HS-5 (cell line): ENCODE data around the gene TMX4.

ENCODE experiments used
- DNase-seq: peaks from one replicate; pipeline ENCODE4 v3.0.0-alpha.2; 2012; ENCODE audit warnings: low read depth

Gene TMX4

GRCh38 chr20:8018958-8019245, 659 bp downstream of the TMX4 start:
- peak; percentile 52 for DNase-seq

- DNase-seq = no peak
Measured at GRCh38 chr20:8012724-8013123, 6.8 kb downstream of the TMX4 start.

GRCh38 chr20:8008733-8009132, 10.8 kb downstream of the TMX4 start:
- DNase-seq = no peak

GRCh38 chr20:8007490-8007889, 12.1 kb downstream of the TMX4 start:
- no peak for DNase-seq

- DNase-seq = no peak
Measured at GRCh38 chr20:8005575-8006366, 13.8 kb downstream of the TMX4 start.

GRCh38 chr20:8005033-8005432, 14.5 kb downstream of the TMX4 start:
- no peak for DNase-seq

GRCh38 chr20:8002056-8002455, 17.5 kb downstream of the TMX4 start:
- DNase-seq = no peak

- no peak for DNase-seq
Measured at GRCh38 chr20:8000796-8001195, 18.8 kb downstream of the TMX4 start.

GRCh38 chr20:7996898-7997297, 22.7 kb downstream of the TMX4 start:
- no peak for DNase-seq

GRCh38 chr20:7994809-7995208, 24.8 kb downstream of the TMX4 start:
- no peak for DNase-seq

GRCh38 chr20:7993703-7994102, 25.9 kb downstream of the TMX4 start:
- DNase-seq = no peak

- DNase-seq = no peak
Measured at GRCh38 chr20:7993238-7993637, 26.3 kb downstream of the TMX4 start.

- no peak for DNase-seq
Measured at GRCh38 chr20:7990385-7990784, 29.2 kb downstream of the TMX4 start.

- DNase-seq = no peak
Measured at GRCh38 chr20:7989379-7989778, 30.2 kb downstream of the TMX4 start.

- no peak for DNase-seq
Measured at GRCh38 chr20:7985916-7986315, 33.6 kb downstream of the TMX4 start.

GRCh38 chr20:7984192-7984591, 35.4 kb downstream of the TMX4 start:
- no peak for DNase-seq

- DNase-seq = no peak
Measured at GRCh38 chr20:7981374-7981773, 38.2 kb downstream of the TMX4 start.

- DNase-seq = no peak
Measured at GRCh38 chr20:7980332-7981046, 39.1 kb downstream of the TMX4 start.

- DNase-seq = no peak
Measured at GRCh38 chr20:7977709-7978108, 41.9 kb downstream of the TMX4 start.

- no peak for DNase-seq
Measured at GRCh38 chr20:7975851-7976414, 43.6 kb downstream of the TMX4 start.

- no peak for DNase-seq
Measured at GRCh38 chr20:7974785-7975435, 44.7 kb downstream of the TMX4 start.

- DNase-seq = no peak
Measured at GRCh38 chr20:7971536-7972280, 47.9 kb downstream of the TMX4 start.
